Activated CD8-positive, alpha-beta T cell treated with anti-CD3 and anti-CD28 coated beads for 36 hours (primary cell): ENCODE measurements around the gene SLC10A6. TPM values are rescaled to one million over a fixed set of nuclear protein-coding genes. Genes with fewer than 3 reads are reported as not detected.

ENCODE experiments used
- ATAC-seq: fragments of 200-7000 bp; cut with Tn5 transposase; one replicate; pipeline ENCODE4 v1.10.0; 2021; ENCODE audit warnings: mild to moderate bottlenecking, moderate library complexity
- CTCF ChIA-PET: fragments of 350-600 bp; sonication (Branson Sonifier 250); formaldehyde crosslinking; loops from one replicate; lab custom pipeline; 2021; ENCODE audit warnings: antibody characterized with exemption; lab: Charles Lee
- POLR2A ChIA-PET: fragments of 350-600 bp; sonication (Branson Sonifier 250); formaldehyde crosslinking; loops from one replicate; lab custom pipeline; 2021; ENCODE audit warnings: antibody characterized with exemption; lab: Charles Lee
- DNase-seq: peaks from one replicate; pipeline ENCODE4 v3.0.0-alpha.2; 2020
- H3K27ac Mint-ChIP-seq: one replicate; pipeline ENCODE4 v1.8.0; 2021; ENCODE audit warnings: mild to moderate bottlenecking, mixed read lengths
- H3K27me3 Mint-ChIP-seq: one replicate; pipeline ENCODE4 v1.8.0; 2021; ENCODE audit warnings: mixed read lengths
- H3K36me3 Mint-ChIP-seq: one replicate; pipeline ENCODE4 v1.8.0; 2021; ENCODE audit warnings: low read depth, mixed read lengths
- H3K4me1 Mint-ChIP-seq: one replicate; pipeline ENCODE4 v1.8.0; 2021; ENCODE audit warnings: low read depth, mixed read lengths
- H3K4me3 Mint-ChIP-seq: one replicate; pipeline ENCODE4 v1.8.0; 2021; ENCODE audit warnings: mild to moderate bottlenecking, moderate library complexity, mixed read lengths
- H3K9me3 Mint-ChIP-seq: one replicate; pipeline ENCODE4 v1.8.0; 2021; ENCODE audit warnings: mixed read lengths
- CTCF ChIP-seq: fragments of 200-600 bp; IDR thresholded peaks from one replicate; pipeline ENCODE4 v1.8.0; 2022; ENCODE audit warnings: antibody characterized with exemption, mild to moderate bottlenecking
- intact Hi-C: fragments of 100-400 bp; cut with micrococcal nuclease; formaldehyde crosslinking; loops from one replicate; pipeline ENCODE4 v1.10.0; 2022
- total RNA-seq, 2 experiments: library from RNA; stranded (reverse); gene quantifications; one replicate each; pipeline ENCODE4 v1.2.3, GENCODE V29; 2021

The SLC10A6 gene
- total RNA-seq, 2 experiments from 2014 or later: not detected

GRCh38 chr4:86833615-86834014 is 15.6 kb downstream of the SLC10A6 start:
- Mint-ChIP-seq H3K36me3 (no peaks in the 10 kb centered on the region), H3K27me3 (no peaks in the 10 kb centered on the region), H3K27ac (no peak overlapping the region), H3K4me3 (no peak overlapping the region), H3K4me1 (no peaks in the 10 kb centered on the region), H3K9me3 (no peaks in the 10 kb centered on the region)
- TF ChIP-seq CTCF: no peak
- CTCF ChIA-PET: no interaction called here
- POLR2A ChIA-PET: no interaction called here
- DNase-seq (no peak), ATAC-seq (no peak)
- intact Hi-C loops: no loop called here

GRCh38 chr4:86831262-86832130 is 17.7 kb downstream of the SLC10A6 start:
- ChIA-PET CTCF (no interaction called here), POLR2A (no interaction called here)
- intact Hi-C loops: no loop called here
- DNase-seq (no peak), ATAC-seq (no peak)
- H3K36me3 Mint-ChIP-seq: no peaks in the 10 kb centered on the region
- no peaks in the 10 kb centered on the region for H3K27me3 Mint-ChIP-seq
- TF ChIP-seq CTCF: no peak
- H3K4me3 Mint-ChIP-seq: no peak overlapping the region
- no peaks in the 10 kb centered on the region for H3K9me3 Mint-ChIP-seq
- no peak overlapping the region for H3K27ac Mint-ChIP-seq
- no peaks in the 10 kb centered on the region for H3K4me1 Mint-ChIP-seq

- no peak for DNase-seq
- H3K9me3 Mint-ChIP-seq: no peaks in the 10 kb centered on the region
- ChIA-PET POLR2A (no interaction called here), CTCF (interaction anchor here (1.7 kb wide), 1 partner anchor 327 kb away, joined by 5 read pairs; no protein-coding TSS in a partner anchor)
- no peak for TF ChIP-seq CTCF
- H3K27ac Mint-ChIP-seq: no peak overlapping the region
- intact Hi-C loops: no loop called here
- no peaks in the 10 kb centered on the region for H3K36me3 Mint-ChIP-seq
- ATAC-seq: no peak
- H3K27me3 Mint-ChIP-seq: no peaks in the 10 kb centered on the region
- H3K4me3 Mint-ChIP-seq: no peak overlapping the region
- no peaks in the 10 kb centered on the region for H3K4me1 Mint-ChIP-seq
Observed at GRCh38 chr4:86825511-86825910, 23.7 kb downstream of the SLC10A6 start.

GRCh38 chr4:86822136-86822535 is 27.0 kb downstream of the SLC10A6 start:
- no peak for DNase-seq
- ATAC-seq: no peak
- intact Hi-C loops: no loop called here
- no peak for TF ChIP-seq CTCF
- Mint-ChIP-seq H3K27ac (no peak overlapping the region), H3K4me1 (no peaks in the 10 kb centered on the region), H3K4me3 (no peak overlapping the region), H3K27me3 (no peaks in the 10 kb centered on the region), H3K9me3 (no peaks in the 10 kb centered on the region), H3K36me3 (no peaks in the 10 kb centered on the region)
- ChIA-PET POLR2A (no interaction called here), CTCF (no interaction called here)

- no peaks in the 10 kb centered on the region for H3K27me3 Mint-ChIP-seq
- no peaks in the 10 kb centered on the region for H3K9me3 Mint-ChIP-seq
- no peaks in the 10 kb centered on the region for H3K36me3 Mint-ChIP-seq
- POLR2A ChIA-PET: no interaction called here
- TF ChIP-seq CTCF: no peak
- no peak overlapping the region for H3K4me3 Mint-ChIP-seq
- no peak for ATAC-seq
- H3K4me1 Mint-ChIP-seq: no peaks in the 10 kb centered on the region
- H3K27ac Mint-ChIP-seq: no peak overlapping the region
- CTCF ChIA-PET: no interaction called here
- intact Hi-C loops: no loop called here
- DNase-seq: no peak
Observed at GRCh38 chr4:86821151-86821550, 28.0 kb downstream of the SLC10A6 start.
